ENCODE results near the gene PATE1. TPM values are rescaled to one million over a fixed set of nuclear protein-coding genes. Genes with fewer than 3 reads are reported as not detected.

The PATE1 gene
- total RNA-seq, 2 experiments from 2014 or later, result not detected

DNA sequence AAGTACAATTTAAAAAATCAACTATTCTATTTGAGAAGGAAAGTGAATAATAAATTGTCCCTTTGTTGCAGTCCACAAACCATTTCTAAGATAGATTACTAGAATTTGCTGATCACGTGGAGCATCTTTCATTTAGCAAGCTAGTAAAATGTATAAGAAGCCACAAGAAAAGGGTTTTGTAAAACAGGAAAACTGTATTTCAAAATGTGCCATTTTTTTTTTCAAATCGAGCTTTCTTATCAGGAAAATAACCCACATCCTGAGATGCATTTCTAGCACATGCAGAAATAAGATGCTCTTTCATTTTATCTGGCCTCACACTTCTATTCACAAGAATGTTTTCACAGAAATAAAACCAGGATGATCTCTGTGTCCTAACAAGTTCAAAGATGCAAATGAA lies 38.6 kb downstream of the PATE1 start:
- ChIA-PET CTCF (no interaction called here), POLR2A (no interaction called here)
- TF ChIP-seq, protein P1, sequence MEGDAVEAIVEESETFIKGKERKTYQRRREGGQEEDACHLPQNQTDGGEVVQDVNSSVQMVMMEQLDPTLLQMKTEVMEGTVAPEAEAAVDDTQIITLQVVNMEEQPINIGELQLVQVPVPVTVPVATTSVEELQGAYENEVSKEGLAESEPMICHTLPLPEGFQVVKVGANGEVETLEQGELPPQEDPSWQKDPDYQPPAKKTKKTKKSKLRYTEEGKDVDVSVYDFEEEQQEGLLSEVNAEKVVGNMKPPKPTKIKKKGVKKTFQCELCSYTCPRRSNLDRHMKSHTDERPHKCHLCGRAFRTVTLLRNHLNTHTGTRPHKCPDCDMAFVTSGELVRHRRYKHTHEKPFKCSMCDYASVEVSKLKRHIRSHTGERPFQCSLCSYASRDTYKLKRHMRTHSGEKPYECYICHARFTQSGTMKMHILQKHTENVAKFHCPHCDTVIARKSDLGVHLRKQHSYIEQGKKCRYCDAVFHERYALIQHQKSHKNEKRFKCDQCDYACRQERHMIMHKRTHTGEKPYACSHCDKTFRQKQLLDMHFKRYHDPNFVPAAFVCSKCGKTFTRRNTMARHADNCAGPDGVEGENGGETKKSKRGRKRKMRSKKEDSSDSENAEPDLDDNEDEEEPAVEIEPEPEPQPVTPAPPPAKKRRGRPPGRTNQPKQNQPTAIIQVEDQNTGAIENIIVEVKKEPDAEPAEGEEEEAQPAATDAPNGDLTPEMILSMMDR (IDR thresholded peaks at IDR 0.05), result no peak
- Mint-ChIP-seq H3K4me3 (no peak overlapping the region), H3K36me3 (ENCODE audit: low read depth) (no peaks in the 10 kb centered on the region), H3K27me3 (peaks cover 10% of the 10 kb centered on the region), H3K27ac (no peak overlapping the region), H3K9me3 (no peaks in the 10 kb centered on the region), H3K4me1 (ENCODE audit: low read depth) (no peaks in the 10 kb centered on the region)
- ATAC-seq, result no peak
- intact Hi-C loops (cut with micrococcal nuclease), result no loop called here
- DNase-seq, result no peak

DNA sequence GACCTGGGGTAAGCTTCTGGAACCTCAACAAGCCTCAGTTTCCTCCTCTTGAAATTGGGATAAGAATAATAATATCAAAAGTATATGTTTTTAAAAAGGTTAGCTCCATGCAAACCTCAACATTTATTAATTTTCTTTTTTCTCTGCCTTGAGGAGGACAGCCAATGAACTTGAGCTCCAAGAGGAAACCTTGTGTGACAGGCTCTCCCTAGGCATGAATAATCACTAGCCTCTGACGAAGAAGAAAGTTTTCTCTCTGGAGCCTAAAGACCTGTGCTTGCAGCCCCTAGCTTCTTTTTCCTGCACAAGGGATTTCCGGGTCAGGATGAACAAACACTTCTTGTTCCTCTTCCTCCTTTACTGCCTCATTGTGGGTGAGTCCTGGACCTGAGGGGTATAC lies 41.7 kb downstream of the PATE1 start, which contains the start of gene PATE3:
Gene PATE3 (plus strand): TSS at position 301 of the 400 bp plus-strand sequence. CDS start 25 bp downstream, at position 326.
- no peaks in the 10 kb centered on the region for H3K9me3 Mint-ChIP-seq
- ChIA-PET POLR2A (interaction anchor here (1.1 kb wide), 1 partner anchor 41 kb away, joined by 3 read pairs; no protein-coding TSS in a partner anchor), CTCF (no interaction called here)
- no peak for ATAC-seq
- H3K27me3 Mint-ChIP-seq, result peaks cover 9% of the 10 kb centered on the region
- no peak within 1 kb of the TSS for H3K4me3 Mint-ChIP-seq
- TF ChIP-seq, protein P1 (IDR thresholded peaks at IDR 0.05), result no peak
- H3K27ac Mint-ChIP-seq, result no peak within 1 kb of the TSS
- DNase-seq, result no peak
- intact Hi-C loops (cut with micrococcal nuclease), result no loop called here
- H3K4me1 Mint-ChIP-seq (ENCODE audit: low read depth), result no peaks in the 10 kb centered on the region
- H3K36me3 Mint-ChIP-seq (ENCODE audit: low read depth), result no peaks in the 10 kb centered on the region

DNA sequence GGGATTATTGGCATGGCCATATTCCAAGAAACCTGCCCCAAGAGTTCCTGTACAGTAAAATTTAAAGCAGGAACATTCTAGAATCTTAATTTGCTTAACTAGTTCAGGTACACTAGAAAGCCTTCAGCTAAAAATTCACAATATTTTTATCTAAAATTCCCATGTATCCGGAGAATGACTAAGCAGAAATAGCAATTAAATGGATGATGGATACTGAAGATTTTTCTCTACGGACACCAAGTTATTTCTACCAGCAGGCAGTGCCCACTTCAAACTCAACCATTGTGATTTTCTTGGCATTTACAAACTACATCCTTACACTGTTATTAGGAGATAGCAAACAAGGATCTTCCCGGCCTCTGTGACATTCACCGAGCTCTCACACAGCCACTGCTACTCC lies 44.7 kb downstream of the PATE1 start:
- CTCF ChIA-PET, result no interaction called here
- POLR2A ChIA-PET, result no interaction called here
- TF ChIP-seq, protein P1 (IDR thresholded peaks at IDR 0.05), result no peak
- peaks cover 12% of the 10 kb centered on the region for H3K27me3 Mint-ChIP-seq
- ATAC-seq (no peak), DNase-seq (no peak)
- H3K4me3 Mint-ChIP-seq, result no peak overlapping the region
- peaks cover 14% of the 10 kb centered on the region for H3K9me3 Mint-ChIP-seq
- H3K4me1 Mint-ChIP-seq (ENCODE audit: low read depth), result no peaks in the 10 kb centered on the region
- no peaks in the 10 kb centered on the region for H3K36me3 Mint-ChIP-seq (ENCODE audit: low read depth)
- H3K27ac Mint-ChIP-seq, result no peak overlapping the region
- intact Hi-C loops (cut with micrococcal nuclease), result no loop called here

DNA sequence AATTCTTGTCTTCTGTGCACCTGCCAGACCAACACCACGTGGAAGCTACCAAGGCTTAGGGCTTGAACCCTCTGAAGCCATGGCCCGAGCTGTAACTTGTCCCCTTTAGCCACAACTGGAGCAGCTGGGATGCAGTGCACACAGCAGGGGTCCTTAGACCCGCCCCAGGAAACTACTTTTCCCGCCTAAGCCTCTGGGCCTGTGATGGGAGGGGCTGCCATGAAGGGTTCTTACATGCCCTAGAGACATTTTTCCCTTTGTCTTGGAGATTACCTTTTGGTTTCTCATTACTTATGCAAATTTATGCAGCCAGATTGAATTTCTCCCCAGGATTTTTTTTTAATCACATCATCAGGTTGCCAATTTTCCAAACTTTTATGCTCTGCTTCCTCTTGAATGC lies 51.6 kb downstream of the PATE1 start:
- DNase-seq (no peak), ATAC-seq (no peak)
- peaks cover 40% of the 10 kb centered on the region for H3K9me3 Mint-ChIP-seq
- TF ChIP-seq, protein P1 (IDR thresholded peaks at IDR 0.05), result no peak
- H3K4me1 Mint-ChIP-seq (ENCODE audit: low read depth), result no peaks in the 10 kb centered on the region
- CTCF ChIA-PET, result no interaction called here
- H3K27ac Mint-ChIP-seq, result no peak overlapping the region
- POLR2A ChIA-PET, result no interaction called here
- no peak overlapping the region for H3K4me3 Mint-ChIP-seq
- H3K27me3 Mint-ChIP-seq, result peaks cover 16% of the 10 kb centered on the region
- peaks cover 2% of the 10 kb centered on the region for H3K36me3 Mint-ChIP-seq (ENCODE audit: low read depth)
- intact Hi-C loops (cut with micrococcal nuclease), result no loop called here

Other genes starting within 250 kb of the PATE1 start
- gene EI24, start 176.8 kb upstream of the PATE1 start, total RNA-seq, result 10 to 100 TPM; 42.8 to 44.1 TPM
- 100 to 1,000 TPM; 111 to 114 TPM for gene STT3A, start 153.4 kb upstream of the PATE1 start, total RNA-seq
- gene CHEK1, start 121.1 kb upstream of the PATE1 start, total RNA-seq, result 100 to 1,000 TPM; 134 to 139 TPM
- gene ACRV1, start 65.4 kb upstream of the PATE1 start, total RNA-seq, result not detected
- gene PATE2, start 32.5 kb downstream of the PATE1 start, total RNA-seq, result not detected
- not detected for gene PATE3, start 41.8 kb downstream of the PATE1 start, total RNA-seq
- not detected for gene PATE4, start 87.0 kb downstream of the PATE1 start, total RNA-seq
- gene HYLS1, start 141.4 kb downstream of the PATE1 start, total RNA-seq, result 1 to 10 TPM; 4.6 to 5.2 TPM
- 10 to 100 TPM; 15.4 to 15.5 TPM for gene PUS3, start 156.9 kb downstream of the PATE1 start, total RNA-seq
- gene DDX25, start 158.2 kb downstream of the PATE1 start, total RNA-seq, result under 1 TPM; 0.43 to 0.54 TPM
- gene VSIG10L2, start 199.8 kb downstream of the PATE1 start, total RNA-seq, result not detected